GM18909 (cell line): Measurements from ENCODE around the gene PFKFB1.
"Not testable (repeated sequence)": the region's sequence is repeated elsewhere in the genome, so short reads cannot be mapped to it uniquely, and the experiment has no call there.

Experiments used
- ATAC-seq: cut with Tn5 transposase; IDR thresholded peaks from one replicate; pipeline ENCODE4 v1.9.1; 2021; ENCODE audit warnings: mild to moderate bottlenecking; ENCODE audit not compliant: unreplicated experiment, poor library complexity

The PFKFB1 gene

GRCh38 chrX:54994668-54995351 lies 822 bp upstream of the PFKFB1 start:
- no peak for ATAC-seq

GRCh38 chrX:54992911-54993622 lies 921 bp downstream of the PFKFB1 start:
- no peak for ATAC-seq

DNA sequence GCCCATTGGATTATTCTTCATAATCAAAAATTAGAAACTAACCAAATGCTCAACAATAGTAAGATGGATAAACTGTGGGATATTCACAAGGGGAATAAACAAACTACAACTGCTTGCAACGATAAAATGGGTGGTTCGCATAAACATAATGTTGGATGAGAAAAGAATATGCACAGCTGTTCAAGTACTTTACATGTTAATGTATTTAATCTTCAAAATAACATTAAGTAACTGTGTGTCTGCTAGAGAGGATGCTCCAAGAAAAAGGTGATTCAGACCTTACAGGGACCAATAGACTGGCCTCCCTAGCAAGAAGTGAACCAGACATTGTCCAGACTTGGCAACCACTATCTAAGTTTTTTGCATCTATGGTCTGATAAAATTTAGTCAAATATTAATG lies 2.3 kb downstream of the PFKFB1 start:
- no peak for ATAC-seq

DNA sequence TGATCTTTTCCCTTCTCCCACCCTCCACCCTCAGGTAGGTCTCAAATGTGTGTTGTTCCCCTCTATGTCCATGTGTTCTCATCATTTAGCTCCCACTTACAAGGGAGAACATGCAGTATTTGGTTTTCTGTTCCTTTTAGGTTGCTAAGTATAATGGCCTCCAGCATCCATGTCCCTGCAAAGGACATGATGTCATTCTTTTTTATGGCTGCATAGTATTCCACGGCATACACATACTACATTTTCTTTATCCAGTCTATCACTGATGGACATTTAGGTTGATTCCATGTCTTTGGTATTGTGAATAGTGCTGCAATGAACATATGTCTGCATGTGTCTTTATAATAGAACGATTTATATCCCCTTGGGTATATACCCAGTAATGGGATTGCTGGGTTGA lies 10.7 kb downstream of the PFKFB1 start:
- not testable (repeated sequence) for ATAC-seq

GRCh38 chrX:54980334-54980733 lies 13.7 kb downstream of the PFKFB1 start:
- ATAC-seq = no peak

- ATAC-seq = no peak
These were observed 14.6 kb downstream of the PFKFB1 start for GRCh38 chrX:54979432-54979831.

DNA sequence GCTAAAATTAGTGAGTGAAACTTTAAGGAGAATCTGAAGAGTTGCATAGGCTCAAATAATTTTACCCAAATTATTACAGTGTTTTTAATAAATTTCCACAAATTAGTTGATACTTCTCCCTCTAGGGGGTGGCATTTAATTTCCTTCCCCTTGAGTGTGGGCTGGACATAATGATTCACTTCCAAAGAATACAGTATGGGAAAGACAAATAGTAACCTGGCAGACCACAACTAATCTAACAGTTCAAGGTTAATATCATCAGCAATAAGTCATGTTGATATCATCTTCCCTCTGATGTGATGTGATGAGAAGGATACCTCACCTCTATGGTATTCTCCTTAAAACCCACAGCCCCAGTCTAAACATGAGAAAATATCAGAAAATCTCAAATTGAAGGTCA lies 15.5 kb downstream of the PFKFB1 start:
- no peak for ATAC-seq

GRCh38 chrX:54977387-54977786 lies 16.6 kb downstream of the PFKFB1 start:
- ATAC-seq = no peak

DNA sequence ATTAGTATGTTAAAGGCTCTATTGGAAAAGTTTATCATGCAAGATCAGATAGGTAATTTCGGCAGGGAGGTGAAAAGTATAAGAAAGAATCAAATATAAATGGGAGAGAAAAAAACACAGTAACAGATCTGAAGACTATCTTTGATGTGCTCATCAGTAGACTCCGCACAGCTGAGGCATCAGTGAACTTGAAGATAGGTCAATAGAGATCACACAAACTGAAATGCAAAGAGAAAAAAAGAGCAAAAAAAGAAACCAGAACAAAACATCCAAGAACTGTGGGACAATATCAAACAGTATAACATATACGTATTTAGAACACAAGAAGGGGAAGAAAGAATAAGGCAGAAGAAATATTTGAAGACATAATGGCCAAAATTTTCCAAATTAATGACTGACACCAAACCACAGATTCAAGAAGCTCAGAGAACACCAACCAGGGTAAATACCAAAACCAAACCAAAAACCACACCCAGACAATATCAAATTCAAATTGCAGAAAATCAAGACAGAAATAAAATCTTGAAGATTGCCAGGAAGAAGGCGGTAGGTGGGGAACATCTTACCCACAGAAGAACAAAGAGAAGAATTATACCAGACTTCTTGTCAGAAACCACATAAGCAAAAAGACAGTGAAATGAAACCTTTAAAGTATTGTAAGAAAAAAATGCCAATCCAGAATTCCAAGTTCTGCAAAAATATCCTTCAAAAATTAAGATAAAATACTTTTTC lies 29.1 kb downstream of the PFKFB1 start:
- ATAC-seq = no peak

DNA sequence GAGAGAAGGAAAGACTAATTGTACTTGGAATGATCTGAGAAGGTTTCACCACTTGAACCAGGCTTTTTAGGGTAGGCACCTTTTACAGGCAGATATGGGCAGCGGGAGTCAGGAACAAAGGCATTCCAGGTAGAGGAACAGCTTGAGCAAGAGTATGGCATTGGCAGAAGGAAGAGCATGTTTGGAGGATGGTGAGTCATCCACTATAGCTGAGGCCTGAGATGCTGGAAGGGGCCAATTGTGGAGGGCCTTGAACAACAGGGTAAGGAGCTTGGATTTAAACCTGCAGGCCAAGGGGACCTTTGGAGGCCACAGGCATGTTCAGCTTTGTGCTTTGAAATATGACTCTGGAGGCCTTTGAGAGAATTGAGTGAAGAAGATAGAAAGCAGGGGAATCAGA lies 32.2 kb downstream of the PFKFB1 start:
- ATAC-seq = no peak

DNA sequence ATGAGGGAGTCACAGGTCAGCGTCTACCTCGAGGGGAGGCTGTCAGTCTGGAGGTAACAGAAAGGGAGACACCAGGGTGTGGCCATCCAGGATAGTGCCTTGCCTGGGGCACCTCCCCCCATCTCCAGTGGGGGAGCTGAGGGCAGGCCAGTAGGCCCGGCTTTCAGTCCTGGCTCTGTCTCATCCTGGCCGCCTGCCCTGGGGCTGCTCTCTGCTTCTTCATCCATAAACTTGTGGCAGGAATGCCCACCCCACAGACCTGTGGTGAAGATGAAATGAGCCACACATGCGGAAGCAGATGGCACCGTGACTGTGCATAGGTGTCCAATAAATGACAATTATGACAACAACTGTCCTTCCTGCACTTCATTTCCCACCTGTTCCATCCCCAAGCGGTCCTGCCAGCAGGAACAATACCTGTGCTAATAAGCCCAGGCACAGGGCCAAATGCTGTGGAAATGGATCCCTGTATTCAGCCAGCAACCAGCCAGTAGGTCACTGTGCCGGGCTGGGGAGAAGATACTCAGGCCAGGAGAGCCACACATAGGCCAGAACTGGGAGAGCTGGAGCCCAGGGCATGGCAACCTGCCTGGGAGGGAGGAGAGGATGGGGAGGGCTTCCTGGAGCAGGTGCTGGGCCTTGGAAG lies 43.1 kb downstream of the PFKFB1 start:
- ATAC-seq = no peak

GRCh38 chrX:54945224-54945623 lies 48.8 kb downstream of the PFKFB1 start:
- no peak for ATAC-seq

DNA sequence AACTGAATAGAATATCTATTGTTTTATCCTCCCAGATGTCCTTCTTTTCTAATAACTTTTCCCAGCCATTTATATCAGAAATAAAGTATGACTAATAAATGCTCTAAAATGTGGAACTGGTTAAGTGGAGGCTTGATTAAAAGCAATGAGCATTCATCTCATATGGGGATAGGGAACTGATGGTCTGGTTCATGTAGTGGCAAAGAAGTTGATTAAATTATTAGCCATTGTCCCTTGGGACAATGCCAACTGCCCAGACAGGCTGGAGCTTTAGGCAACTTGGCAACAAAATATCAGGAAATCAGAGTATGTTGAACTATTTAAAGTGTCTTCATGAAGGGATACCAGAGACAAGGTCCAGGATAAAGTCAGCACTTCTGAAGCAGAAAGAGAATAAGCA lies 49.2 kb downstream of the PFKFB1 start:
- no peak for ATAC-seq

DNA sequence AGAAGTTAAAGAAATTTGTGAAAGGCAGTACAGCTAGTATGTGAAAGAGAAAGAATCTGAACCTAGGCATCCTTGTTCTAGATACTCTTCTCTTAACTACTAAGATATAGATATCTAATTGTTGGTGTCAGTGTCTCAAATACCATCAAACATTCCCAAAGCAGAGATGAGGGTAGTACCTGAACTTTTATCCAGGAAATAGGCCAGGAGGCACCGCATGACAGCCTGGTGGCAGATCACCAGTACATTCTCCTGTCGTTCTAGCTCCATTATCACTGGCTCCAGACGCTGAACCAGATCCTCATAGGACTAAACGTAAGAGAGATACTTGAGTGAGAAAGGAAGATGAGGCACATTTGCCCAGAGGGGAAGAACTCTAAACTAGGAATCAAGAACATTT lies 56.6 kb downstream of the PFKFB1 start:
- ATAC-seq = no peak

GRCh38 chrX:54935306-54935705 lies 58.7 kb downstream of the PFKFB1 start:
- no peak for ATAC-seq

GRCh38 chrX:54934890-54935289 lies 59.1 kb downstream of the PFKFB1 start:
- no peak for ATAC-seq

DNA sequence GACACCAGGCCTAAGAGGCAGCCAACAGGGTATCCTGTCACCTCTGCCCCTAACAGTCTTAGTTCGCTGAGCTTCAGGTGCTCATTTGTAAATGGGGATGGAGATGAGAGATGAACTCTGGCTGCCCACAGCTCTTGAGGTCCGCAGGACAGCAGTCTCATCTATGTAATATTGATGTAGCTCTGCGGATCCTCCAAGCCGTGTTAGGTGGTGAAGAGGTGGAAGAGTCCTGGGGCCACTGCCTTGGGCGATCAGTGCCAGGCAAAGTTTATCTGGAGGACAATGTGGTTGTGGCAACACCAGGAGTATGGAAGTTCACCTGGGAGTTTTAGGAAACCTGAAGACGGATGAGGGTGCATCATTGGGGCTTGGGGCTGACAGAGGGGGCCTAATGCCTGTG lies 59.9 kb downstream of the PFKFB1 start:
- ATAC-seq = no peak

- ATAC-seq = no peak
These were observed 60.7 kb downstream of the PFKFB1 start for GRCh38 chrX:54933150-54933826.

GRCh38 chrX:54931107-54931506 lies 62.9 kb downstream of the PFKFB1 start:
- no peak for ATAC-seq

DNA sequence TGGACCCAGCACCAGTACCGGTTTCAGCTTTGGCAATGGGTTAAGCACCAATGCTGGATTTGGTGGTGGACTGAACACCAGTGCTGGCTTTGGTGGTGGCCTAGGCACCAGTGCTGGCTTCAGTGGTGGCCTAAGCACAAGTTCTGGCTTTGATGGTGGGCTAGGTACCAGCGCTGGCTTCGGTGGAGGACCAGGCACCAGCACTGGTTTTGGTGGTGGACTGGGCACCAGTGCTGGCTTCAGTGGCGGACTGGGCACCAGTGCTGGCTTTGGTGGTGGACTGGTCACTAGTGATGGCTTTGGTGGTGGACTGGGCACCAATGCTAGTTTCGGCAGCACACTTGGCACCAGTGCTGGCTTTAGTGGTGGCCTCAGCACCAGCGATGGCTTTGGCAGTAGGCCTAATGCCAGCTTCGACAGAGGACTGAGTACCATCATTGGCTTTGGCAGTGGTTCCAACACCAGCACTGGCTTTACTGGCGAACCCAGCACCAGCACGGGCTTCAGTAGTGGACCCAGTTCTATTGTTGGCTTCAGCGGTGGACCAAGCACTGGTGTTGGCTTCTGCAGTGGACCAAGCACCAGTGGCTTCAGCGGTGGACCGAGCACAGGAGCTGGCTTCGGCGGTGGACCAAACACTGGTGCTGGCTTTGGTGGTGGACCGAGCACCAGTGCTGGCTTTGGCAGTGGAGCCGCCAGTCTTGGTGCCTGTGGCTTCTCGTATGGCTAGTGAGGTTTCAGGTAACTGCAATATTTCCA lies 63.5 kb downstream of the PFKFB1 start:
- ATAC-seq = no peak
